Esophagus muscularis mucosa (tissue), 4 donors: ENCODE data around the gene PBX3. TPM values are rescaled to one million over a fixed set of nuclear protein-coding genes. Genes with fewer than 3 reads are reported as not detected.

Source experiments
- DNase-seq: peaks from one replicate; pipeline ENCODE4 v3.0.0-alpha.2; 2017; ENCODE audit errors: extremely low spot score
- H3K27ac ChIP-seq, 4 donors: fragments of 200-600 bp; sonication (generic); replicated peaks in 1 of 4; 1 replicate in 3 of 4; 2 replicates in 1 of 4; pipeline ENCODE4 v1.5.1; 2016 to 2019; ENCODE audit warnings: mild to moderate bottlenecking in 1 of 4
- H3K27me3 ChIP-seq, 4 donors: fragments of 200-600 bp; sonication (generic); one replicate each; pipeline versions ENCODE4 v1.5.1 to v1.6.0; 2016 to 2019
- H3K36me3 ChIP-seq, 4 donors: fragments of 200-600 bp; sonication (generic); one replicate each; pipeline ENCODE4 v1.5.1; 2016 to 2019
- H3K4me1 ChIP-seq, 4 donors: fragments of 200-600 bp; sonication (generic); one replicate each; pipeline ENCODE4 v1.5.1; 2016 to 2019
- H3K4me3 ChIP-seq, 4 donors: fragments of 200-600 bp; sonication (generic); 1 replicate in 2 of 4; 2 replicates in 2 of 4; pipeline ENCODE4 v1.5.1; 2016 to 2019; ENCODE audit warnings: mild to moderate bottlenecking in 4 of 4, moderate library complexity in 1 of 4
- H3K9me3 ChIP-seq, 4 donors: fragments of 200-600 bp; sonication (generic); 1 replicate in 3 of 4; 2 replicates in 1 of 4; pipeline ENCODE4 v1.5.1; 2016 to 2019
- EP300 ChIP-seq: sonication (generic); formaldehyde crosslinking; IDR thresholded peaks from one replicate; pipeline ENCODE4 v1.6.1; 2017; ENCODE audit warnings: antibody characterized with exemption
- POLR2A ChIP-seq: fragments of 450-650 bp; IDR thresholded peaks from one replicate; pipeline ENCODE4 v1.6.1; 2017; ENCODE audit warnings: antibody characterized with exemption, moderate library complexity, mild to moderate bottlenecking, low read depth
- POLR2AphosphoS5 ChIP-seq, 2 donors: sonication (generic); formaldehyde crosslinking; IDR thresholded peaks; one replicate each; pipeline ENCODE4 v1.6.1; 2017; ENCODE audit warnings: antibody characterized with exemption in 2 of 2
- WGBS: methylation state at CpG from one replicate; pipeline ENCODE4 v1.1.5; 2018; 5-methylcytosine and 5-hydroxymethylcytosine counted together
- intact Hi-C: fragments of 100-400 bp; cut with DNase I; formaldehyde crosslinking; loops from one replicate; pipeline ENCODE4 v1.15.1; 2023
- total RNA-seq, 4 donors: library from RNA; depleted of rRNA; stranded (reverse); fragments of >200 nt; gene quantifications; one replicate each; pipeline versions ENCODE4 v1.1.0 to v1.2.1, GENCODE V29; 2016
- TF ChIP-seq, protein P1 (sequence below), 3 experiments: fragments of 200-600 bp in 2 of 3; fragments of 450-650 bp in 1 of 3; sonication (generic) in 2 of 3; IDR thresholded peaks; one replicate each; pipeline ENCODE4 v1.5.1; 2017 to 2019; ENCODE audit warnings: antibody characterized with exemption in 3 of 3, mild to moderate bottlenecking in 2 of 3, moderate library complexity in 1 of 3

PBX3 gene
- total RNA-seq, 4 donors from 2014 or later: 50.1 to 82.4 (median 54.3) TPM

- no peak for TF ChIP-seq POLR2A
- TF ChIP-seq EP300: no peak
- no peak for TF ChIP-seq POLR2AphosphoS5 (IDR thresholded peaks at IDR 0.05)
- TF ChIP-seq, protein P1, sequence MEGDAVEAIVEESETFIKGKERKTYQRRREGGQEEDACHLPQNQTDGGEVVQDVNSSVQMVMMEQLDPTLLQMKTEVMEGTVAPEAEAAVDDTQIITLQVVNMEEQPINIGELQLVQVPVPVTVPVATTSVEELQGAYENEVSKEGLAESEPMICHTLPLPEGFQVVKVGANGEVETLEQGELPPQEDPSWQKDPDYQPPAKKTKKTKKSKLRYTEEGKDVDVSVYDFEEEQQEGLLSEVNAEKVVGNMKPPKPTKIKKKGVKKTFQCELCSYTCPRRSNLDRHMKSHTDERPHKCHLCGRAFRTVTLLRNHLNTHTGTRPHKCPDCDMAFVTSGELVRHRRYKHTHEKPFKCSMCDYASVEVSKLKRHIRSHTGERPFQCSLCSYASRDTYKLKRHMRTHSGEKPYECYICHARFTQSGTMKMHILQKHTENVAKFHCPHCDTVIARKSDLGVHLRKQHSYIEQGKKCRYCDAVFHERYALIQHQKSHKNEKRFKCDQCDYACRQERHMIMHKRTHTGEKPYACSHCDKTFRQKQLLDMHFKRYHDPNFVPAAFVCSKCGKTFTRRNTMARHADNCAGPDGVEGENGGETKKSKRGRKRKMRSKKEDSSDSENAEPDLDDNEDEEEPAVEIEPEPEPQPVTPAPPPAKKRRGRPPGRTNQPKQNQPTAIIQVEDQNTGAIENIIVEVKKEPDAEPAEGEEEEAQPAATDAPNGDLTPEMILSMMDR (IDR thresholded peaks at IDR 0.05): no peak
- H3K27ac ChIP-seq: no peak overlapping the region
- no peak overlapping the region for H3K4me3 ChIP-seq
- H3K27me3 ChIP-seq: peaks cover 0 to 18% (median 0%) of the 10 kb centered on the region in 4 donors
- DNase-seq: no peak
- WGBS: 93% methylated on average over 9 of the region's 10 CpGs
- H3K9me3 ChIP-seq: no peaks in the 10 kb centered on the region
- no peaks in the 10 kb centered on the region for H3K36me3 ChIP-seq
- intact Hi-C loops: no loop called here
- H3K4me1 ChIP-seq: no peaks in the 10 kb centered on the region
These were observed 249.6 kb downstream of the PBX3 start for GRCh38 chr9:125996791-125997190.

GRCh38 chr9:125997196-125997823 is 250.1 kb downstream of the PBX3 start:
- 87% methylated on average over 17 of the region's 17 CpGs for WGBS
- no peak for TF ChIP-seq EP300
- TF ChIP-seq, protein P1 (IDR thresholded peaks at IDR 0.05): no peak
- no peak for TF ChIP-seq POLR2AphosphoS5 (IDR thresholded peaks at IDR 0.05)
- TF ChIP-seq POLR2A: no peak
- DNase-seq: no peak
- Histone ChIP-seq H3K9me3 (no peaks in the 10 kb centered on the region), H3K27ac (no peak overlapping the region), H3K36me3 (no peaks in the 10 kb centered on the region), H3K4me1 (no peaks in the 10 kb centered on the region), H3K4me3 (no peak overlapping the region), H3K27me3 (peaks cover 0 to 18% (median 0%) of the 10 kb centered on the region in 4 donors)
- intact Hi-C loops: no loop called here

GRCh38 chr9:125998837-125999503 is 251.8 kb downstream of the PBX3 start:
- Histone ChIP-seq H3K9me3 (no peaks in the 10 kb centered on the region), H3K27ac (no peak overlapping the region), H3K36me3 (no peaks in the 10 kb centered on the region), H3K4me3 (no peak overlapping the region), H3K27me3 (peaks cover 0 to 18% (median 0%) of the 10 kb centered on the region in 4 donors), H3K4me1 (no peaks in the 10 kb centered on the region)
- 84% methylated on average over 15 of the region's 17 CpGs for WGBS
- TF ChIP-seq POLR2AphosphoS5 (IDR thresholded peaks at IDR 0.05): no peak
- TF ChIP-seq EP300: no peak
- TF ChIP-seq, protein P1 (IDR thresholded peaks at IDR 0.05): no peak
- no peak for TF ChIP-seq POLR2A
- DNase-seq: no peak
- intact Hi-C loops: no loop called here

DNA sequence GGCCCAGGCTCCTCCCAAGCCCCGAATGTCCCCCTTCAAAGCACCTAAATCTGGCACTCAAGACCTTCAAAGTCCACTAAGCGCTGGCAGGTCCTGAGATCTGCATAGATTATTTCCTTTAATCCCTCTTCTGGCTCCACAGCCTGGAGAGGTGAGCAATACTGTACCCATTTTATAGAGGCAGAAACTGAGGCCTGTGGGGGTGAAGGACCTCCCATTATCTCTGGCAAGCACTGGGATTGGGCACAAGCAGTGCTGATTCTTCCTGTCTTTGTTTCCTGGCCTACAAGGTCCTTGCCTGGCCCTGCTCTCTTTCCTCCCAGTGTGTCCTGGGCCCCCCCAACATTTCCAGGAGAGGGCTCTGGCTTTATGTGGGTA is 252.3 kb downstream of the PBX3 start:
- H3K36me3 ChIP-seq: no peaks in the 10 kb centered on the region
- intact Hi-C loops: no loop called here
- no peak overlapping the region for H3K27ac ChIP-seq
- H3K4me3 ChIP-seq: no peak overlapping the region
- TF ChIP-seq EP300 (no peak), POLR2A (no peak)
- no peaks in the 10 kb centered on the region for H3K9me3 ChIP-seq
- WGBS: no CpG with 5 or more reads among the region's 2 CpGs
- DNase-seq: no peak
- H3K4me1 ChIP-seq: no peaks in the 10 kb centered on the region
- peaks cover 0 to 18% (median 0%) of the 10 kb centered on the region in 4 donors for H3K27me3 ChIP-seq

DNA sequence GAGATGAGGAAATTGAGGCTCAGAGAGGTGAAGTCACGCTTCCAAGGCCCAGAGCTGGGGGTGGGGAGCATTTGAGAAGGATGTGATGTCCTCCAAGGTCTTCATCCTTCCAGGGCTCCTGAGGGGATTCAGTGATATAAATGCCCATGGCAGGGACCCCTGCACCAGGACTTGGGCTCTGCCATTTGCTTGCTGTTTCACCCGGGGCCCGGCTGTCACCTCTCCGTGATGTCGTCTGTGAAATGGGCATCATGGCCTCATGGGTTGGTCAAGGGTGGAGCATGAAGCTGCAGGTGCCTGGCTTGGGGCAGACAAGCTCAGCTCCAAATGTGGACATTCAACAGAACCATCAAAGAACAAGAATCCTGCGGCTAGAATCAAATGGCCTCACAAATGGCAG is 253.1 kb downstream of the PBX3 start:
- Histone ChIP-seq H3K36me3 (no peaks in the 10 kb centered on the region), H3K27me3 (peaks cover 0 to 14% (median 0%) of the 10 kb centered on the region in 4 donors), H3K27ac (no peak overlapping the region), H3K4me3 (no peak overlapping the region), H3K9me3 (no peaks in the 10 kb centered on the region), H3K4me1 (no peaks in the 10 kb centered on the region)
- 93% methylated on average over 6 of the region's 6 CpGs for WGBS
- intact Hi-C loops: no loop called here
- DNase-seq: no peak
- TF ChIP-seq POLR2AphosphoS5 (IDR thresholded peaks at IDR 0.05) (no peak), EP300 (no peak), POLR2A (no peak)
- TF ChIP-seq, protein P1 (IDR thresholded peaks at IDR 0.05): no peak
